Left colon (tissue), 2 donors: Measurements from ENCODE around the gene KIF4A. TPM values are rescaled to one million over a fixed set of nuclear protein-coding genes. Genes with fewer than 3 reads are reported as not detected.
A peak's percentile ranks its signal among the peaks of the same experiment; 100 is the strongest.
"Not testable (repeated sequence)": the region's sequence is repeated elsewhere in the genome, so short reads cannot be mapped to it uniquely, and the experiment has no call there.

Experiments used
- ATAC-seq: fragments of 200-7000 bp; cut with Tn5 transposase; one replicate; pipeline ENCODE4 v1.9.1; 2020; ENCODE audit warnings: mild to moderate bottlenecking, moderate library complexity
- DNase-seq, 2 donors: peaks; one replicate each; pipeline ENCODE4 v3.0.0-alpha.2; 2020
- intact Hi-C, 2 donors: fragments of 100-400 bp; cut with DNase I in 1 of 2; cut with micrococcal nuclease in 1 of 2; formaldehyde crosslinking; loops; one replicate each; pipeline versions ENCODE4 v1.11.2 to v1.14.0; 2022; cut with DNase I, micrococcal nuclease
- total RNA-seq, 2 donors: library from RNA; stranded (reverse); fragmentation: NEBNext Ultra II Directional; extraction: Animal tissue kit (Norgen Biotek cat#: 25700); gene quantifications; one replicate each; pipeline ENCODE4 v1.2.1, GENCODE V29; 2021
- donor health status: DM: no; HTN: no; CAD: no.
- donor health status: DM: yes; HTN: yes; CAD: no.

KIF4A gene
- total RNA-seq, 2 donors from 2014 or later, result 2.2 to 6.7 TPM

DNA sequence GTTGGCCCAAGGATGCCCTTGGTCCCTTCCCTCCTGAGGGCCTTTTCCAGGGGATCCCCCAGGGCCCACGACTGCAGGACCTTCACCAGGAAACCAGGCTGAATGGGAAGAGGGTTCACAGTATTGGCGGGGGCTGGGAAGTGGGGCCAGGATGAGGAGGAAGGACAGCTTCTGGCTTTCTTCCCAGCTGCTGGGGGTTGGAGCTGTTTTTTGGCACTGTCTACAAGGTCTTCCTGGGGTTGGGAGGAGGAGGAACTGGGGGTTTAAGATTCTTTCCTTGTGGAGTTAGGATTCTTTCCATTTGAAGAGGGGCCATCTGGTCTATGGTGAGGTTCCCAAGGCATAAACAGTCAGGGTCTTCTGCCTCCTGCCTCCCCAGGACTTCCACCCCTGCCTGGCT is 64.8 kb downstream of the KIF4A start:
- ATAC-seq (no peak), DNase-seq (no peak)
- intact Hi-C loops, result no loop called here

DNA sequence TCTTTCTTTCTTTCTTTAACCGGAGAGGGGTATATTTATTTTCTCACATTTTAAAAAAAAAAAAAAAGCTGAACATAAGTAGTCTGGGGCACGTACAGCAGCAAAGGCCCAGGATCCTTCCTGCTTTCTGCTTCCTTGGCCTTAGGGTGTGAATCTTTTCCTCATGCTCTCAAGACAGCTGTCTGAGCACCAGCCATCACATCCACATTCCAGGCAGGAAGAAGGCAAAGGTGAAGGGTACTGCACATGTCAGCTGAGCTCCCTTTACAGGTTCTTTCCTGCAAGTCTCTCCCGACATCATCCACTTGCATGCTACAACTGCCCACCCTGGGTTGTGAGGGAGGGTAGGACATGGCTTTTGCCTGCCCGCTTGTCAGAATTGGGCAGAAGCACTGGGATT is 69.6 kb downstream of the KIF4A start:
- intact Hi-C loops, result no loop called here
- ATAC-seq, result no peak
- DNase-seq, result no peak

DNA sequence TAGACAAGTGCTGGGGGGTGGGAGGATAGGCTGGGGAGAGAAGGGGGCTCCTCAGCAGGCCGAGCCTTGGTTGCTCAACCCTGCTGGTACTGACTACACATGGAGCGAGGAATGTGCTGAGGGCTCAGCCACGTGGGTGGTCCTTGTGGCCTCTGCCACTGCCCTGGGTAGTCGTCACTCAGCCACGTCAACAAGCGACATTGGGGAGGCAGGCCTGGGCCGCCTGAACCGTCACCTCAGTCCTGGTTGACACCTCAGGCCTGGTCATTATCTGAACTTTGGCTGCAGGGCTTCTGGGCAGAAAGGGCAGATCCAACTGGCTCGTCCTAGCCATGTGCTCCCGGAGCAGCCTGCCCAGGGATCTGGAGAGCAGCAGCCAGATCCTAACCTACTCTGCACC is 70.5 kb downstream of the KIF4A start:
- intact Hi-C loops, result no loop called here
- ATAC-seq (no peak), DNase-seq (no peak)

DNA sequence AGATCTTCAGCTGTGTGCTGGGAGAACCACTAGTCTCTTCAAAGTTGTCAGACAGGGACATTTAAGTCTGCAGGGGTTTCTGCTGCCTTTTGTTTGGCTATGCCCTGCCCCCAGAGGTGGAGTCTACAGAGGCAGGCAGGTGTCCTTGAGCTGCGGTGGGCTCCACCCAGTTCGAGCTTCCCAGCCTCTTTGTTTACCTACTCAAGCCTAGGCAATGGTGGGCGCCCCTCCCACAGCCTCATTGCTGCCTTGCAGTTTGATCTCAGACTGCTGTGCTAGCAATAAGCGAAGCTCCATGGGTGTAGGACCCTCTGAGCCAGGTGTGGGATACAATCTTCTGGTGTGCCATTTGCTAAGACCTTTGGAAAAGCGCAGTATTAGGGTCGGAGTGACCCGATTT is 78.8 kb downstream of the KIF4A start:
- ATAC-seq, intact Hi-C loops, DNase-seq: not testable (repeated sequence)

DNA sequence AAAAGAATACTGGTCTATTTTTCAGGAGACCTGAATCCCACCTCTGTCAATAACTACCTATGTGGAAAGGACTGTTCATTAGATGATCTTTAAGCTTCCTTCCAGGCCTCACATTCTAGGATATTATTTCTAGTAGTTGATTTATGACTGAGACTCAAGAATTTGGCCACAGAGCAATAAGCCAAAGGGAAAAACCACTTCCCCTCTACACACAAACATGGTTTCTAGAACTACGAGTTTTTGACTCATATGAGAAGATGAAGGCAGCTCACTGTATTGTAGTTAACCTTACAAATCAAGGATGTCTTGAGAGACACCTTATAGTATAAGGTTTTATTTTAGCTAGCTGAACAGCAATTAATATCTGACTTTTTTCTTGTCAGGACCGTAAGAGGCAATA is 96.3 kb downstream of the KIF4A start:
- intact Hi-C loops, result no loop called here
- DNase-seq (no peak), ATAC-seq (no peak)

DNA sequence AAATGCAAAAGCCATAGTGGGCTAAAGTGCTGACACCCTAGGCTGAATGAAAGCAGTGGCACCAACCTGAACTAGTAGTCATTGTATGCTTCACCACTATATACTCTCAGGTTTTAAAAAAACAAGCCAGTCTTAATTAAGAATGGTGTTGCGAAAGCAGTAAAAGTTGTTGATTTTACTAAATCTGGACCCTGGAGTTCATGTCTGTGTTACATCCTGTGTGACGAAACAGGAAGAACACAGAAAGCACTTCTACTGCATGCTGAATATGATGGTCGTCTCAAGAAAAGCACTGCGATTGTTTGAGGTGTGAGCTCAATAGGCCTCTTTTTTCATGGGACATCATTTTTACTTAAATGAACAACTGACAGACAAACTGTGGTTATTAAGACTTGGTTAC is 109.0 kb downstream of the KIF4A start:
- intact Hi-C loops, result no loop called here
- no peak for DNase-seq

DNA sequence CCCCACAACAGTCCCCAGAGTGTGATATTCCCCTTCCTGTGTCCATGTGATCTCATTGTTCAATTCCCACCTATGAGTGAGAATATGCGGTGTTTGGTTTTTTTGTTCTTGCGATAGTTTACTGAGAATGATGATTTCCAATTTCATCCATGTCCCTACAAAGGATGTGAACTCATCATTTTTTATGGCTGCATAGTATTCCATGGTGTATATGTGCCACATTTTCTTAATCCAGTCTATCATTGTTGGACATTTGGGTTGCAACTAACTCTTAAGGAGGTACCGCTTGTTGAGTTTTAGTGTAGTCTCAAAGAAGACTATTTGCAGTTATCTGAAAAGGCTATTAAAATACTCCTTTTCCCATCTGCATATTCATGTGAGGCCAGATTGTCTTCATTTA is 110.3 kb downstream of the KIF4A start:
- ATAC-seq, intact Hi-C loops, DNase-seq: not testable (repeated sequence)

More for the DNA sequence above, 109.0 kb downstream of the KIF4A start:
- ATAC-seq, result no peak

DNA sequence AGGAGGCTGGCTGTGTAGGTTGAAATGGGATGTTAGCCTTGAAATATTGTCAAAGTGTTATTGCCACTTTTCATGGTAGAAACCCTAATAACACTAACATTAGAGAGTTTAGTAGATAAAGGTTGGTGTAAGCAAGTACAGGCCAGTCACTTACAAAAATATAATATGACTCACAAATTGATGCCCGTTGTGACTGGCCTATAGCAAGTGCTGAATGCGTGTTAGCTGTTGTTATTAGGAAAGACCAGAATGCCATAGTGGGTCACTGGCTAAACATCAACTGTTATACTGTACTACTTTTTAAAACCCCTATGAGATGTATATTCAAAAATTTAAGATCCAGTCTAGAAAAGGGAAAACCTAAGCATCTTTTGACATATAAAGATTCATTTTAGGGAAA is 112.8 kb downstream of the KIF4A start:
- intact Hi-C loops, result no loop called here
- ATAC-seq, result no peak
- no peak for DNase-seq

DNA sequence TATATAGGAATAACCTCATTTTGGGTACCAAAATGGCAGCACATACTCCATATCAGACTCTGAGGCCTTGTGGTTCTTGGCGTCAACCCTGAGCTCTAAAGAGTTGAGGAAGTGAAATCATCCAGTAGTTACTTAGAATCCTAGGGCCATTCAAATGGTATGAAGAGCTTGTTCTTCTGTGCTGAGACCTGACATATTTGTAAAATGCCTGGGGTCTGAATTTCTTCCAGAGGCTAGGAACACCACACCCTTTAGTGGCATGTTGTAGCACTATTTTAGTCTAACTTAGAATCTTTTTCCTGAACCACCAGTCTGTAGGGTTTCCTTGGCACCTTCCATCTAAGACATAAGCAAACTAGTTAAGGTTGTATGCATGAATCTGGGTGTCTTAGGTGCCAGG is 115.1 kb downstream of the KIF4A start:
- intact Hi-C loops, result no loop called here
- DNase-seq (no peak), ATAC-seq (no peak)

DNA sequence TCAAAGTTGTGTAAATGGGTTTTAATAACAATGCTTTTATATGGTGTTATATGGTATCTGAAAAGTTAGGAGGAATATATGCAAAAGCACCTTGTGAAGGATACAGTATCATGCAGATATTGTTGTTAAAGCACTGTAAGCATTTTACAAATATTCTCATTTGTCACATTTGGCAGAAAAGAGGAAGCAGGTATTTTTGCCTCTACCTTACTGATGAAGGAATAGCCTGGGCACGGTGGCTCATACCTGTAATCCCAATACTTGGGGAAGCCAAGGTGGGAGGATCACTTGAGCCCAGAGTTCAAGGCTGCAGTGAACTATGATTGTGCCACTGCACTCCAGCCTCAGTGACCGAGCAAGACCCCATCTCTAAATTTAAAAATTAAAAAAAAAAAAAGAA is 121.0 kb downstream of the KIF4A start:
- DNase-seq, result no peak
- intact Hi-C loops, result no loop called here
- no peak for ATAC-seq

DNA sequence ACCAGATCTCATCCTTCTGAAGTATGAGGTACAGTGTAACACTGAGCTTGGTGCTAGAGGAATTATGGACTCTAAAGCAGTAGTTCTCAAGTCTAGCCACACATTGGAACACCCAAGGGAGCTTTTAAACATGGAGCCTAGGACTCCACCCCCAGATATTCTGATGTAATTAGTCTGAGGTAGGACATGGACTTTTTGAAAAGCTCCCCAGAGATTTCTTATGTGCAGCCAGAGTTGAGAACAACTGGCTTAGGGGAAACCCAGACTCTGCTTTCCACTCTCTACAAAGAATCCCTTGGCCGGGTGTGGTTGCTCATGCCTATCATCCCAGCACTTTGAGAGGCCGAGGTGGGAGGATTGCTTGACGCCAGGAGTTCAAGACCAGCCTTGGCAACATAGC is 121.6 kb downstream of the KIF4A start:
- intact Hi-C loops, result no loop called here
- DNase-seq, result no peak
- no peak for ATAC-seq

DNA sequence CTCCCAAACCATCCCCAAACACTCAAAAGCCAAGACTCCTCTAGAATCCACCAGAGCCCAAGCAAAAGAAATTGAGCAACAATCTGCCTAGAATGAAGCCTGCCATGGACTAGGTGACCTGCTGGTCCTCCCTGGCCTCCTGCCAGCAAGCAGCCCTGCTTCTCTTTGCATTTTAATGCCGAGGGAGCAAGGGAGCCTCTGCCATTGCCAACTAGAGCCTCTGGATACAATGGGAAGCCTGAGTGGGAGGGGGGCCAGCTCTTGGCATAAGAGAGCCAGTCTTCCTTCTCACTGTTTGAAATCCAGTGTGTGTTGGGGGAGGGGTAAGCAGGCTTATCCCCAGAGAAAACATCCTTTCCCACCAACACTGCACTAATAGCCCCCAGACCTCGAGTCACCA is 131.7 kb downstream of the KIF4A start:
- DNase-seq (no peak), ATAC-seq (no peak)
- intact Hi-C loops, result loop anchor here in 1 of 2 donors (10.0 kb wide), 1 partner anchor 287 kb away; the partner anchor contains the start of gene IGBP1

DNA sequence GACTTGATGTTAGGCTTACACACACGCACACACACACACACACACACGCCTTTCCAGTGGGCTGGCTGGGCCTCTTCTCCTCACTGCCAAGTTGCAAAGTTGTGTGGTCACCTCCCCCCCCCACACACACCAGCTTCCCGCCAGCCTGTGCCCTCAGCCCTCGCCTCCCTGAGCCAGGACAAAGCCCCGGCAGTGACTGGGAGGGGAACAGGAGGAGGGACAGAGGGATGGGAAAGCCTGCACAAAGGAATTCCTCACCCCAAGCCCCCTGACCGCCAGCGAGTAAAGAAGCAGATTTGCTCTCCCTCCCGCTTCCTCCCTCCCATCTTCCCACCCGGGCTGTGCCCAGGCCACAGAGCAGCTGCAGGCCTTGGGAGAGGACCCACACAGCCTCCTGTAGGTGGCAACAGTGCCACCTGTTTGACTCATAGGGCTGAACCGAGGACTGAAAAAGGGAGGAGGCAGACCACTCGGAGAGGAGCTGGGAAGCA is 133.0 kb downstream of the KIF4A start, which contains the start of gene GDPD2:
TSS of gene GDPD2 (plus strand) at position 464 of the 491 bp plus-strand sequence. CDS start 1,671 bp downstream, outside the sequence.
- DNase-seq (peak in 1 of 2 donors; percentile 38), ATAC-seq (peak; percentile 90)
- intact Hi-C loops, result loop anchor here in 1 of 2 donors (10.0 kb wide), 1 partner anchor 288 kb away; the partner anchor contains the start of gene IGBP1

DNA sequence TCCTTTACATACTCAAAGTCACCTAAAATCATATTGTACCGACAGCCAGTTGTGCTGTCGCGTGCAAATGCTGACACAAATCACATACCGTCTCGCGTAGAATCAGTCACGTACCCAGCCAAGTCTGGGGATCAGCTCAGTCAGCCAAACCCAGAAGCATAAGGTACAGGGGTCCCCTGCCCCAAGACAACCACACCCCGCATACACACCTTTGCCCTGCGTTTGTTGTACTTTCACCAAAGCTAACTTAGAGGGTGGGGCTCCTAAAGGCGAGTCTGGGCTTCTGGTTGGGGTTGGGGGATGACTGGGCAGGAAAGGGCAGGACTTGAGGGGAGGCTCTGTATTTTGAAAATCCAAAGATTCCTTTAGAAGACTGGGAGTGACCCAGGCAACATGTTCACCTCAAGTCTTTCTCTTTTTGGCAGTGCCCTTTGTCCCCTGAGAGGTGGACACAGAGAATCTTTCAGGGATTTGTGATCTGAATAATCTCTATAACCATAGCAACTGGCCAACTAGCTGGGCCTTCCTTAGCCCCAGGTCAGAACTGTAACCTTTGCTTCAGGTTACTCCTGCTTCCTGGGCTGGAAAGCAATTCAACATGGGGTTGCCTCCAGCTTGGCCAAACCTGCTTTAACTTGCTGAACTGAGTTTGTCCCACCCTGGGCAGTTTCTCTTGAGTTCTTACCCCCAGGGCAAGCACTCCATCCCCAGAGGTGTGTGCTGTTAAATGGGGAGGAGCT is 134.2 kb downstream of the KIF4A start:
- peak; percentile 67 for ATAC-seq

DNA sequence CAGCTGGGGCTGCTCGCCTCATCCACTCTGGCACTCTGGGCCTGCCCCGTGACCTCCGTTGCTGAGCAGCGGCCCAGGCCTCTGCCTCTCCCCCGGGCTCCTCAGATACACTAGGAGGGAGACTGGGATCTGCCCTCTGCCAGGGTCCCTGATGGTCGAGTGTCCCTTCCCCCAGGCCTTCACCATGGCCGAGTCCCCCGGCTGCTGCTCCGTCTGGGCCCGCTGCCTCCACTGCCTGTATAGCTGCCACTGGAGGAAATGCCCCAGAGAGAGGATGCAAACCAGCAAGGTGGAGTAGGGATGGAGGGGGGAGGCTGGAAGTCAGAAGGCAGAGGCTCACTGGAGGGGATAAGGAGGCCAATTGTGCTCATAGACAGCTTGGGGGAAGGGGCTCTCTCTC is 134.9 kb downstream of the KIF4A start:
- intact Hi-C loops, result loop anchor here in 1 of 2 donors (10.0 kb wide), 1 partner anchor 290 kb away; the partner anchor contains the start of gene IGBP1
- ATAC-seq, result no peak
- DNase-seq, result no peak

More for the DNA sequence above, 134.2 kb downstream of the KIF4A start:
- DNase-seq, result no peak
- intact Hi-C loops, result loop anchor here in 1 of 2 donors (10.0 kb wide), 1 partner anchor 289 kb away; the partner anchor contains the start of gene IGBP1

DNA sequence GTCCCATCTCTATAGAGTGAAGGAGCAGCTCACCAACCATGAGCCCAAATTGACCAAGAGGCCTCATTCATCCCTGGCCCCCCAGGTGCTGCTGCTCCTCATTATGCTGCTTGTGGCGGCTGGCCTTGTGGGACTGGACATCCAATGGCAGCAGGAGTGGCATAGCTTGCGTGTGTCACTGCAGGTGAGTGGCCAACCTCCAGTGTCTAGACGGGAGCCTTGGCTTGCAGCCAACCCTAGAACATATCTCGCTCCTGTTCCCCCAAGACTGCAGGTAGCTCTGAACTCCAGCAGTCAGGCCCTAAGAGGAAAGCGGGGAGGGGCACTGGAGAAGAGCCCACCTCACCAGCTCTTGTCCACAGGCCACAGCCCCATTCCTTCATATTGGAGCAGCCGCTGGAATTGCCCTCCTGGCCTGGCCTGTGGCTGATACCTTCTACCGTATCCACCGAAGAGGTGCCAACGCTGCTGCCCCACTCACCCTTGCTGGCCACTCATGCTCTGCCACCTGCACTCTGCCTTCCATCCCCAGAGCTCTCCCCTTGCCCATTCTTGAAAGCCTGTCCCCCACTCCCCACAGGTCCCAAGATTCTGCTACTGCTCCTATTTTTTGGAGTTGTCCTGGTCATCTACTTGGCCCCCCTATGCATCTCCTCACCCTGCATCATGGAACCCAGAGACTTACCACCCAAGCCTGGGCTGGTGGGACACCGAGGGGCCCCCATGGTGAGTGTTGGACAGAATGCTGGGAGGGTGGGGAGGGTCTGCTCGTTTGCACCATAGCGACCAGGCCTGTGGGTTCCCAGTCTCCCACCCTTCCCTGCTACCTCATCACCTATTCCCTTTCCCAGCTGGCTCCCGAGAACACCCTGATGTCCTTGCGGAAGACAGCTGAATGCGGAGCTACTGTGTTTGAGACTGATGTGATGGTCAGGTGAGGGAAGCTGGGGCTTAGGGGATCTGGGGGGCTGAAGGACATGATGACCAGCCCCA is 136.7 kb downstream of the KIF4A start:
- intact Hi-C loops, result loop anchor here in 1 of 2 donors (10.0 kb wide), 1 partner anchor 292 kb away; the partner anchor contains the start of gene IGBP1
- no peak for DNase-seq
- ATAC-seq, result no peak

DNA sequence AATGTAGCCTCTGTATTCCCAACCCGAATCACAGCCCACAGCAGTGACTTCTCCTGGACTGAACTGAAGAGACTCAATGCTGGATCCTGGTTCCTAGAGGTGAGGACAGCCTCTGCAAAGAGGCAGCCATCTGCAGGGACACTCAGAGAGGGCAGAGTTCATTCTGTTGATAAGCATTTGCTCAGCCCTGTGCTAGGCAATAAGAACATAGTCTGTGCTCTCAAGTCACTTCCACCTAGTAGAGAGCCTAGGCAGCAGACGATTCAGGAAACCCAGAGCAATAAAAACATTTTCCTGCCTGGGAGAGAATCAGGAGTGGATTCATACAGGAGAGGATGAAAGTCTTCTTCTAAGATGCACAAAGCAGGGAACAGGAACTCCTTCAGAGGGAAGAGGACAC is 137.5 kb downstream of the KIF4A start:
- ATAC-seq, result peak; percentile 66
- no peak for DNase-seq
- intact Hi-C loops, result loop anchor here in 1 of 2 donors (10.0 kb wide), 1 partner anchor 293 kb away; the partner anchor contains the start of gene IGBP1

DNA sequence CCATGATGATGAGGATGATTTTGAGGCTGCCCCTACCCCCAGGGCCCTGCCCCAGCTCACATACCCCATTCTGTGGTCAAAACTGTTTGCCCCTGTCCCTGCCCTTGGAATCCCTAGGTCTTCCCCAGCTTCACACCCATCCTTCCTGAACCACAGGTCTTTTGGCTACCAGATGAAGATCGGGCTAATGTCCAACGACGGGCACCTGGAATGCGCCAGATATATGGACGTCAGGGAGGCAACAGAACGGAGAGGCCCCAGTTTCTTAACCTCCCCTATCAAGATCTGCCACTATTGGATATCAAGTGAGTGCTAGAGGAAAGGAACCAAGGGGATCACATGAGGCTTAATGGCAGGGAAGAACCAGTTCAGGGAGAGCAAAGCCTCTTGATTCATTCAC is 139.9 kb downstream of the KIF4A start:
- DNase-seq (no peak), ATAC-seq (no peak)
- intact Hi-C loops, result loop anchor here in 1 of 2 donors (10.0 kb wide), 1 partner anchor 295 kb away; the partner anchor contains the start of gene IGBP1
